Karpas-422 (cell line): ENCODE results near the gene RPL15. TPM values are rescaled to one million over a fixed set of nuclear protein-coding genes. Genes with fewer than 3 reads are reported as not detected.
A peak's percentile ranks its signal among the peaks of the same experiment; 100 is the strongest.

Experiments
- DNase-seq: peaks from one replicate; pipeline ENCODE4 v3.0.0-alpha.2; 2015
- H2AFZ ChIP-seq: fragments of 200-600 bp; sonication (generic); 2 replicates; pipeline ENCODE4 v1.6.1; 2014; ENCODE audit warnings: antibody characterized with exemption, low read length, mixed read lengths
- H3K27ac ChIP-seq: fragments of 200-600 bp; sonication (generic); 2 replicates; pipeline ENCODE4 v1.5.1; 2014; ENCODE audit warnings: mild to moderate bottlenecking, low read length, moderate library complexity
- H3K27me3 ChIP-seq: fragments of 200-600 bp; sonication (generic); 2 replicates; pipeline ENCODE4 v1.6.1; 2014; ENCODE audit warnings: low read length, mixed read lengths
- H3K36me3 ChIP-seq: fragments of 200-600 bp; sonication (generic); 2 replicates; pipeline ENCODE4 v1.6.1; 2014; ENCODE audit warnings: low read length, mixed read lengths; ENCODE audit not compliant: insufficient read depth
- H3K4me1 ChIP-seq: fragments of 200-600 bp; sonication (generic); 2 replicates; pipeline ENCODE4 v1.6.1; 2014; ENCODE audit warnings: mild to moderate bottlenecking, low read length, mixed read lengths
- H3K4me2 ChIP-seq: fragments of 200-600 bp; sonication (generic); 2 replicates; pipeline ENCODE4 v1.6.1; 2014; ENCODE audit warnings: low read length, low read depth, mild to moderate bottlenecking; ENCODE audit not compliant: poor library complexity, severe bottlenecking
- H3K4me3 ChIP-seq: fragments of 200-600 bp; sonication (generic); 2 replicates; pipeline ENCODE4 v1.5.1; 2014; ENCODE audit warnings: mild to moderate bottlenecking, antibody characterized with exemption, low read length, mixed read lengths
- H3K79me2 ChIP-seq: fragments of 200-600 bp; sonication (generic); 2 replicates; pipeline ENCODE4 v1.6.1; 2014; ENCODE audit warnings: mild to moderate bottlenecking, low read length, mixed read lengths
- H3K9ac ChIP-seq: fragments of 200-600 bp; sonication (generic); 2 replicates; pipeline ENCODE4 v1.6.0; 2014; ENCODE audit warnings: low read length
- H3K9me2 ChIP-seq: fragments of 200-600 bp; sonication (generic), shearing (Covaris generic); replicated peaks from 2 replicates; pipeline ENCODE4 v1.6.0; 2014; ENCODE audit warnings: mild to moderate bottlenecking, low read length, moderate library complexity; ENCODE audit not compliant: insufficient read depth
- H3K9me3 ChIP-seq: fragments of 300-700, 200-600 bp; sonication (generic); 2 replicates; pipeline ENCODE4 v1.6.1; 2014; ENCODE audit warnings: low read length, mixed read lengths
- H4K20me1 ChIP-seq: fragments of 200-600 bp; sonication (generic); 2 replicates; pipeline ENCODE4 v1.6.1; 2014; ENCODE audit warnings: mild to moderate bottlenecking, antibody characterized with exemption, low read length, low read depth; ENCODE audit not compliant: insufficient read depth
- total RNA-seq: library from RNA; depleted of rRNA; stranded (reverse); fragments of >200 nt; shearing (Covaris generic); gene quantifications from 2 replicates; pipeline ENCODE4 v1.2.3, GENCODE V29; 2014; ENCODE audit warnings: low replicate concordance

RPL15 gene
- total RNA-seq, 1 experiment from 2014 or later = 2,950 TPM

- Histone ChIP-seq H3K27ac (no peak overlapping the region), H3K36me3 (peaks cover 4% of the 10 kb centered on the region; the same call in 1 of the 2 replicates), H4K20me1 (no peaks in the 10 kb centered on the region), H3K4me3 (no peak overlapping the region), H3K9me2 (no peaks in the 10 kb centered on the region), H3K9me3 (no peaks in the 10 kb centered on the region), H3K79me2 (peaks cover 97% of the 10 kb centered on the region), H3K27me3 (no peaks in the 10 kb centered on the region), H3K4me2 (no peak overlapping the region), H3K4me1 (peaks cover 3% of the 10 kb centered on the region; the same call in 1 of the 2 replicates), H3K9ac (no peak overlapping the region), H2AFZ (no peak overlapping the region)
- DNase-seq = no peak
Observed at GRCh38 chr3:23882487-23882918, 34.4 kb upstream of the RPL15 start.

GRCh38 chr3:23884481-23884880 lies 32.5 kb upstream of the RPL15 start:
- H3K36me3 ChIP-seq = peaks cover 2% of the 10 kb centered on the region; the same call in 1 of the 2 replicates
- no peak overlapping the region for H2AFZ ChIP-seq
- no peaks in the 10 kb centered on the region for H3K9me2 ChIP-seq
- H3K79me2 ChIP-seq = peaks cover 95% of the 10 kb centered on the region
- H3K27ac ChIP-seq = no peak overlapping the region
- peaks cover 3% of the 10 kb centered on the region; the same call in 1 of the 2 replicates for H4K20me1 ChIP-seq
- H3K9me3 ChIP-seq = no peaks in the 10 kb centered on the region
- no peak overlapping the region for H3K4me3 ChIP-seq
- no peaks in the 10 kb centered on the region for H3K27me3 ChIP-seq
- H3K4me2 ChIP-seq = no peak overlapping the region
- H3K4me1 ChIP-seq = peaks cover 7% of the 10 kb centered on the region; the same call in 1 of the 2 replicates
- DNase-seq = no peak
- H3K9ac ChIP-seq = no peak overlapping the region

DNA sequence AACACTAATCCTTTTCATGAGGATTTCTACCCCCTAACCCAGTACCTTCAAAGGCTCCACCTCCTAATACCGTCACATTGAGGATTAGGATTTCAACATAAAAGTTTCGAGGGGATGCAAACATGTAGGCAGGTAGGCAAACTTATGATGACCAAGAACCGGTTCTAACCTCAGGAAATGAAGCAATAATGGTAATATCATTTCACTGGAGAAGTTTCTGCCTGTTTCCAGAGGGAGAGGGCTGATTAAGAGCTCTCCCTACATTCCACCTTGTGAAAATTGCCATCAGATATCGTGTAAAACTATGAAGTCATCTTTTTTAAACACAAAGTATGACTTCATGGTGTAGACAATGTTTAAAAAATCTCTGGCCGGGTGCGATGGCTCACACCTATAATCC lies 31.7 kb upstream of the RPL15 start:
- Histone ChIP-seq H3K9ac (no peak overlapping the region), H3K4me1 (peaks cover 7% of the 10 kb centered on the region; the same call in 1 of the 2 replicates), H3K27me3 (no peaks in the 10 kb centered on the region), H3K4me2 (no peak overlapping the region), H3K9me3 (no peaks in the 10 kb centered on the region), H2AFZ (no peak overlapping the region), H3K4me3 (no peak overlapping the region), H4K20me1 (peaks cover 3% of the 10 kb centered on the region; the same call in 1 of the 2 replicates), H3K9me2 (no peaks in the 10 kb centered on the region), H3K36me3 (peaks cover 6% of the 10 kb centered on the region; the same call in 1 of the 2 replicates), H3K27ac (no peak overlapping the region), H3K79me2 (peaks cover 94% of the 10 kb centered on the region)
- DNase-seq = no peak

- Histone ChIP-seq H3K9me2 (no peaks in the 10 kb centered on the region), H3K79me2 (peaks cover 91% of the 10 kb centered on the region), H3K4me3 (no peak overlapping the region), H3K4me1 (peaks cover 7% of the 10 kb centered on the region; the same call in 1 of the 2 replicates), H3K36me3 (peaks cover 17% of the 10 kb centered on the region; the same call in 1 of the 2 replicates), H3K9me3 (no peaks in the 10 kb centered on the region), H3K27me3 (no peaks in the 10 kb centered on the region), H2AFZ (no peak overlapping the region), H4K20me1 (peaks cover 3% of the 10 kb centered on the region; the same call in 1 of the 2 replicates), H3K9ac (no peak overlapping the region), H3K27ac (no peak overlapping the region), H3K4me2 (no peak overlapping the region)
- no peak for DNase-seq
Observed at GRCh38 chr3:23886311-23886710, 30.6 kb upstream of the RPL15 start.

DNA sequence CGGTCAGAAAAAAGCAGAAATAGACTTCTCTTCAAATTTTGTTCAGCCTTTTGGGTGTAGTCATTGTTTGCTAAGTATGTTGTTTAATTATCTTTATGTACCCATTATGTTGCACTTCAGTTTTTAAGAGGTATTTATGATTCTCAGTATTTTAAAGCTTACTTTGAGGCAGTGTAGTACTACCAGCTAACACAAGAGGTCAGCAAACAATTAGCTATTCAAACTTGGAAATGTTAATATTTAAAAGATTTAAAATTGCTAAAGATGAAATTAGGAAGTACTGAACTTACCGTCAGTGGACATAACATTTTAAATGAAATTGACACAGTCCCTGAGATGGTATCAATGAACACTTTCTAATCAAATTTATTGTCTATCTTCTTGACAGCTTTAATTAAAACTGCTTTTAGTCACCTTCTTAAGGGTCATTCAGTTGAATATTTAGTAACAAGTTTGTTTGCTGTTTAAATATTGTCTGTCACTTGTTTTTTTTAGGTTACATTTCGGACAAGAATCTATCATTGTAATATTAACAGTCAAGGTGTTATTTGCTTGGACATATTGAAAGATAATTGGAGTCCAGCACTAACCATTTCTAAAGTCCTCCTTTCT lies 28.2 kb upstream of the RPL15 start:
- H3K9ac ChIP-seq = no peak overlapping the region
- peaks cover 3% of the 10 kb centered on the region; the same call in 1 of the 2 replicates for H4K20me1 ChIP-seq
- peaks cover 34% of the 10 kb centered on the region; the same call in 1 of the 2 replicates for H3K36me3 ChIP-seq
- H3K9me3 ChIP-seq = no peaks in the 10 kb centered on the region
- H3K4me1 ChIP-seq = peaks cover 7% of the 10 kb centered on the region; the same call in 1 of the 2 replicates
- no peaks in the 10 kb centered on the region for H3K9me2 ChIP-seq
- peaks cover 68% of the 10 kb centered on the region for H3K79me2 ChIP-seq
- H3K4me3 ChIP-seq = no peak overlapping the region
- H3K27me3 ChIP-seq = no peaks in the 10 kb centered on the region
- no peak overlapping the region for H3K4me2 ChIP-seq
- no peak overlapping the region for H2AFZ ChIP-seq
- H3K27ac ChIP-seq = 0 out of 2 replicates have a peak overlapping the region, but pooled peaks have one; percentile 2
- DNase-seq = peak; percentile 72

GRCh38 chr3:23889386-23889785 lies 27.5 kb upstream of the RPL15 start:
- peaks cover 34% of the 10 kb centered on the region; the same call in 1 of the 2 replicates for H3K36me3 ChIP-seq

DNA sequence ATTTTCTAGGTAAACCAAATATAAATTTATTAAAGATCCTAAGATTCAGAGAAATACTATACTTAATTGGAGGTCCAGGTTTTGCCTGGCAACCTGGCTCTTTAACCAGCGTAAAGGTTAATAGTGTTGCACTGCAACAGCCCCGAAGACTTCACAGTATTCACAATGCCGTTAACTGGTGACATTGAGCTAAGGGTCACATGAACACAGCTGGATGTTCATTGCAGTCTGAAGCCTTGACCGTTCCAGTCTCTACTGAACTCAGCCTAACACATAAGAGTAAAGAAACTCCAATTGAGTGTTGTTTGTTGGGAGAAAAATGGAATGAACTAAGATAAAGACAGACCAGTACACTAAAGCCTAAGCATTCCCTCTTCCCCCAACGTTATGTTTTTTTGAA lies 27.0 kb upstream of the RPL15 start:
- peaks cover 3% of the 10 kb centered on the region; the same call in 1 of the 2 replicates for H4K20me1 ChIP-seq
- no peak for DNase-seq
- H3K4me3 ChIP-seq = no peak overlapping the region
- no peaks in the 10 kb centered on the region for H3K9me3 ChIP-seq
- peaks cover 56% of the 10 kb centered on the region for H3K79me2 ChIP-seq
- H3K36me3 ChIP-seq = peaks cover 34% of the 10 kb centered on the region; the same call in 1 of the 2 replicates
- H3K4me1 ChIP-seq = peaks cover 7% of the 10 kb centered on the region; the same call in 1 of the 2 replicates
- no peak overlapping the region for H3K27ac ChIP-seq
- H3K4me2 ChIP-seq = no peak overlapping the region
- H3K27me3 ChIP-seq = no peaks in the 10 kb centered on the region
- H3K9ac ChIP-seq = no peak overlapping the region
- H3K9me2 ChIP-seq = no peaks in the 10 kb centered on the region
- no peak overlapping the region for H2AFZ ChIP-seq

More at GRCh38 chr3:23889386-23889785, 27.5 kb upstream of the RPL15 start:
- Histone ChIP-seq H3K9ac (no peak overlapping the region), H3K27me3 (no peaks in the 10 kb centered on the region), H3K4me1 (peaks cover 7% of the 10 kb centered on the region; the same call in 1 of the 2 replicates), H3K4me3 (no peak overlapping the region), H4K20me1 (peaks cover 3% of the 10 kb centered on the region; the same call in 1 of the 2 replicates), H3K27ac (no peak overlapping the region), H3K9me2 (no peaks in the 10 kb centered on the region), H3K79me2 (peaks cover 62% of the 10 kb centered on the region), H3K9me3 (no peaks in the 10 kb centered on the region), H3K4me2 (no peak overlapping the region), H2AFZ (no peak overlapping the region)
- DNase-seq = no peak

GRCh38 chr3:23894254-23895061 lies 22.5 kb upstream of the RPL15 start:
- peaks cover 14% of the 10 kb centered on the region for H3K79me2 ChIP-seq
- H3K36me3 ChIP-seq = peaks cover 32% of the 10 kb centered on the region; the same call in 1 of the 2 replicates
- peak; percentile 41 for DNase-seq
- no peak overlapping the region for H3K4me2 ChIP-seq
- H3K9ac ChIP-seq = no peak overlapping the region
- no peaks in the 10 kb centered on the region for H3K9me2 ChIP-seq
- H3K27me3 ChIP-seq = no peaks in the 10 kb centered on the region
- H3K4me3 ChIP-seq = no peak overlapping the region
- H3K4me1 ChIP-seq = no peaks in the 10 kb centered on the region
- H3K27ac ChIP-seq = no peak overlapping the region
- no peaks in the 10 kb centered on the region for H3K9me3 ChIP-seq
- H4K20me1 ChIP-seq = no peaks in the 10 kb centered on the region
- H2AFZ ChIP-seq = no peak overlapping the region
